GM18858 (cell line): ENCODE data around the gene PCBP3.

ENCODE experiments used
- ATAC-seq: cut with Tn5 transposase; IDR thresholded peaks from one replicate; pipeline ENCODE4 v1.9.1; 2021; ENCODE audit not compliant: unreplicated experiment

The PCBP3 gene

DNA sequence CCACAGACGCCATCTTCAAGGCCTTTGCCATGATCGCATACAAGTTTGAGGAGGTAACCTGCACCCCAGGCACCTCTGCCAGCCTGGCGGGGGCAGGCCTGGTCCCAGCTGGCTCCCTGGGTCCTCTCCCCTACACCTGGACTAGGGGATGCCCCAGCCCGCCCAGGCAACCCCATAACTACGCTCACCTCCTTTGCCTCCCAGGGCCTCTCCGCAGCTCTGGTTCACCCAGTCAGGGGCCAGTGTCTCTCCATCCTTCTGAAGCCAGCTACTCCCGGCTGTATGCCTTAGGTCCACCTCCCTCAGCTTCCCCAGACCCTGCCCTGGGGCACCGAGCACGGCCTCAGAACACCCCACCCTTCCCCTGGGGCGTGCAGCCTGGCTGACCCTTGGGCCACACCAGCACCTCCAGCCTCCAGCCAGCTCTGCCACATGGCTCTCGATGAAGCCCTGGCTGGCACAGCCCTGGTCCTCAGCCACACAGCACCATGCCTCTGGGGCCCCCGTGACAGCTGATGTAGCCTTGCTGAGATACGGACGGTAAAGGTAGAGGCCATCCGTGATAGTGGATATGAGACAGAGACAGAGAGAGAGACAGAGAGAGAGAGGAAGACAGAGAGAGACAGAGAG lies 257.7 kb downstream of the PCBP3 start:
- no peak for ATAC-seq

- ATAC-seq, result no peak
Measured at GRCh38 chr21:45902292-45902995, 258.9 kb downstream of the PCBP3 start.

- no peak for ATAC-seq
Measured at GRCh38 chr21:45905196-45905595, 261.7 kb downstream of the PCBP3 start.

GRCh38 chr21:45906196-45906805 lies 262.8 kb downstream of the PCBP3 start:
- ATAC-seq, result no peak

DNA sequence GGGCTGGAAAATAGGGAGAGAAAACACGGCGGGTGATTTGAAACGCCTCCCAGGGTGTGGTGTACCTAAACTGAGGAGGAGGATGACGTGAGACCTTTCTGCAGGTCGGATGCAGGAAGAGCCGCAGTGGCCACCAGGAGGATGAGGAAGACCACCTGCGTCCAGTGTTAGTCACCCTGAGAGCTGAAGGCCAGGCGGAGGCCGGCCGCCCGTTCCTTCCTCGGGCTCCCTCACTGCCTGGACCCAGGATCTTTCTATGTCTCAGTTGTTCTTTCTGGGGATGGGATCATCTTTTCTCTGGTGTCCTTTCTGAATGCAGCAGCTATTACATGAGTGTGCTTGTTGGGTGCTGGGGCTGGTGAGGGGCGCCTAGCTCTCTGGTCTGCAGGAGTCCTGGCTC lies 263.3 kb downstream of the PCBP3 start:
- no peak for ATAC-seq

DNA sequence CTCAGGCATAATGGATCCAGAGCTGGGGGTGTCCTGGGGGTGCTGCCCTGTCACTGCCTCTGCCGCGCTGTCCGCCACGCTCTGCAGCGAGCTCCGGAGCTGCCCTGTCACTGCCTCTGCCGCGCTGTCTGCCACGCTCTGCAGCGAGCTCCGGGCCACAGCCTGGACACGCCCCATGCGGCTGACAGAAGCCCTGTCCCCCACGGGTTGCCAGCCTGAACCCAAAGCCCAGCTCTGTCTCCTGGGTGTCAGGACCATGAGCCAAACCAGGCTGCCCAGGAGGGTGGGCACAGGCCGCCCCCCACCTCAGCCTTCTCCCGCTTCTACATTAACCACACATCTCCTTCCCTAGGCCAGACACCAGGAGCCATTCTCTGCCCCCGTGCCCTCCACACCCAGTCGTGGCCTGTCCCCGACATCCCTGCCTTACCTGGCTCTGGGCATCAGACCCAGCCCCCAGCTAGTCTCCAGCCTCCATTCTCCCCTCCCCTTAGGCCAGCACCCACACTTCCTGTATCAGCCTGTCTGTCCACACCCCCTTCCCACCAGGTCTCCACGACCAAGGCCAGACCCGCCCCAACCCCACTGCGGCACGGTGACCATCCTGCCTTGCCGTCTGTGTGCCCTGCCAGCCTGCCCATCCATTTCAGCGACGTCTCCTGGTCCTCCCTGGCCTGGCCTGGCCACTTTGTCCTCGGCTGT lies 265.2 kb downstream of the PCBP3 start:
- ATAC-seq, result no peak

DNA sequence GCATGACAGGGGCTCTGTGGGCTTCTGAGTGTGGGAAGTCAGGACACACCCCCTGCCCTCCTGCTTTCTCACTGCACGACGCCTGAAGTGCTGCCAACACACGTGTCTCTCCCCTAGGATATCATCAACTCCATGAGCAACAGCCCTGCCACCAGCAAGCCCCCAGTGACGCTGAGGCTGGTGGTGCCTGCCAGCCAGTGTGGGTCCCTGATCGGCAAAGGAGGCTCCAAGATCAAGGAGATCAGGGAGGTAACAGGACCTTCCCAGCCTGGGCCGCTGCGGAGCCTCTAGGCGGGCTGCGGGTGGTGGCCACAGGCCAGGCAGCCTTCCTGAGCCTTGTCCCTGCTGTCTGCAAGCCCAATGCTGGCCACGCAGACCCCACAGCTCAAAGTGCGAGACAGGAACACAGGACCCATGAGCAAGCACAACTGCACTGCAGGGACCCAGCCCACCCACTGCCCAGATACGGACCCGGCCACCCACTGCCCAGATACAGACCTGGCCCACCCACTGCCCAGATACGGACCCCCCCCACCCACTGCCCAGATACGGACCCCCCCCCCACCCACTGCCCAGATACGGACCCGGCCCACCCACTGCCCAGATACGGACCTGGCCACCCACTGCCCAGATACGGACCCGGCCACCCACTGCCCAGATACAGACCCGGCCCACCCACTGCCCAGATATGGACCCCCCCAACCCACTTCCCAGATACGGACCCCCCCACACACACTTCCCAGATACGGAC lies 265.9 kb downstream of the PCBP3 start:
- ATAC-seq, result no peak

DNA sequence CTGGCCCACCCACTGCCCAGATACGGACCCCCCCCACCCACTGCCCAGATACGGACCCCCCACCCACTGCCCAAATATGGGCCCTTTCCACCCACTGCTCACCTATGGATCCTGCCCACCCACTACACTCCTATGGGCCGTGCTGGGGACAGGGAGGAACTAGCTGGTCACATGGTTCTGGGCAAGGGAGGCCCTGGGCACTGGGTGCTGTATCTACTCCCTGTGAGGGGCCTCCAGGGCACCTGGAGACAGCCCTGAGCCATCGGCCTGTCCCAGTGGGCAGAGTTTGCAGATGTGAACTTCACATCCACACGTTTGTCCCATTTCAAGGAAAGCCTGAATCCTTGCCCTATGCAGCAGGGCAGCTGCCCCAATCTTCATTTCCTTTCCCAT lies 266.6 kb downstream of the PCBP3 start:
- no peak for ATAC-seq

GRCh38 chr21:45910548-45911221 lies 267.2 kb downstream of the PCBP3 start:
- ATAC-seq, result no peak

DNA sequence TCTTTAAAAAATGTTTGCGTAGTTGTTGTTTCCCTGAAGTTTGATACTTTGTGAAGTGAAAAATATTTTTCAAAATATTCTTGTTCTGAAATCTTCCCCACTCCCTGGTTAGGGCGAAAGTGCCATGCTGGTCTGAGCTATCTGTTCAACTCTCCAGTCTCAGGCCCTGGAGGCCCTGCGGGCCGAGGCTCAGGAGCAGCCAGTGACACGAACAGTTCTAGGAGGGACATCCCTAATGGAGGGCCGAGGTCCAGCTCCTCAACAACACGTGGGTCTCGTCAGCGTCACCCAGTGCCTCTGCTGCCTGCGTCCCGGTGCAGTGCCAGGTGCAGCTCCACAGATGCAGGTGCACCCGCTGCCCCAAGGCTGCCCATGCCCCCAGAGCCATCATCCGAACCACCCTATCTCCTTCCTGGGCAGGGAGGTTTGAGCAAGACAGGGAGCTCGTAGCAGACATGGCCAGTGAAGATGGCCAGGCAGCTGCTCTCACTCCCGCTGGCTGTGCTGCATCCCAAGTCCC lies 268.3 kb downstream of the PCBP3 start:
- ATAC-seq, result no peak

DNA sequence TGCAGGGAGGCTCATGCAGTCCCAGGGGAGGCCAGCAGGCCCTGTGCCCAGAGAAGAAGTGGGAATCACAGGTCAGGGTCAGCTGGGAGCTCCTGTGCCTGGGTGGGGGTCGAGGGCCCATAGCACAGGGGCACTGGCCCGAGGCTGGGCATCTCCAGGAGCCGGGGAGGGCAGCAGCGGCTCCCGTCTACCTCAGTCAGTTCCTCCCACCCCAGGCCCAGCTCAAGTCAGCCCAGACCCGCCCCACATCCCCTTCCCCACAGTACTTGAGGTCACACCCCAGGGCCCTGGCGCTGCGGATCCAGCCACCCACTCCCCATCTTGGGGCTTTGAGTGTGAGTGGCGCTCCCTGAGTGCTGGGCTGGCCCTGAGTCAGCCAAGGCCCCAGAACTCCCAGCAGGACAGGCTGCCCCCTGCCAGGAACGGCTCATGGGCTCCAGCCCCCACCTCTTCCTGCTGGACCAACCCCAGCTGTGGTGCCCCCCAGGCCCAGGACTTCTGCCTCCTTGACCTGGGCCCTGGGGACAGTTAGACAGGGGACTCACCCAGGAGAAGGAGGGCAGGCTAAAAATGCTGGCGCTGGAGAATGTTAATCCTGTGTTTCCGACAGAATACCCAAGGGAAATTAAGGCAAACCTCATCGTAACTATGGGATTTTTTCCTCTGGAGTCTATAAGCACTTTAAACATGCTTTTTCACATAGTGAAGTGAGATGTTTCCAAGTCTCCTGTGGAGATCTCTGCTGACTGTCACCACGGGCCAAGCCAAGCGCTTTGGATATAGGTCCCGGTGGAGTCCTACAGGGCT lies 269.3 kb downstream of the PCBP3 start:
- no peak for ATAC-seq

- ATAC-seq, result no peak
Measured at GRCh38 chr21:45913418-45913765, 269.9 kb downstream of the PCBP3 start.

DNA sequence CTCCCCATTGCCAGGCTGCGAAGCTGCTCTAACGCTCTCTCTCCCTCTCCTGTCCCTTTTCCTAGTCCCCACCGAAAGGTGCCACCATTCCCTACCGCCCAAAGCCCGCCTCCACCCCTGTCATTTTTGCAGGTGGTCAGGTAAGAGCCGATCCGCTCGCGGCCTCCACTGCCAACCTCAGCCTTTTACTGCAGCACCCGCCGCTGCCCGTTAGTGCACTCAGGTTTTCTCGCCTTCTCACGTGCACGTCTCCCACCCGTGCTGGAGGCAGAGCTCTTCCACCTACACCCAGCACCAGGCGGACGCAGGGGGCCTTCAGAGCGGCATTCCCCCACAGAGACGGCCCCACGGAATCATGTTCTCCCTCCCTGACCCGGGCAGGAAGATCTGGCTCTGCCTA lies 270.4 kb downstream of the PCBP3 start:
- no peak for ATAC-seq

DNA sequence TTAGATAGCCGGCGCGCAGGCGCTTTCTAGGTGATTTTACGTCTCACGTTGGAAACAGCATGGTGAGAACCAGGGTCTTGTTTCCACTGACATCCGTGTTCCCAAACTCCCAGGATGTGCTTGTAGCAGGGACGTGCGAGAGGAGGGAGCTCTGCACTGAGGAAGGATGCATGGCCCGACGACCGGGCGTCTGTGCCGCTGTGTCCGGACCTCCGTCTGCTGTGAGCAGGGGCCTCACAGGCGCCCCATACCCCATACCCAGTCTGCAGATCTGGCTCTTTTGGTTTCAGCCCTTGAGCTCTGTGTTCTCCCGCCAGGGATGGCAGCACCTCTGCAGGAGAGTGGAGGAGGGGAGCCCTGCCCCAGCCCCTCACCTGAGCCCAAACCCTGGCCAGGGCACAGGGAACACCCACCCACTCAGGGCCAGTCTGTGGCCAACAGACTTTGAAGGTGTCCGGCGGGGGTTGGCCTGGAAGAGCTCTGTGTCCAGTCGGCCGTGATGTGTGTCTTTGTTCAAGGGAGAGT lies 270.9 kb downstream of the PCBP3 start:
- no peak for ATAC-seq

DNA sequence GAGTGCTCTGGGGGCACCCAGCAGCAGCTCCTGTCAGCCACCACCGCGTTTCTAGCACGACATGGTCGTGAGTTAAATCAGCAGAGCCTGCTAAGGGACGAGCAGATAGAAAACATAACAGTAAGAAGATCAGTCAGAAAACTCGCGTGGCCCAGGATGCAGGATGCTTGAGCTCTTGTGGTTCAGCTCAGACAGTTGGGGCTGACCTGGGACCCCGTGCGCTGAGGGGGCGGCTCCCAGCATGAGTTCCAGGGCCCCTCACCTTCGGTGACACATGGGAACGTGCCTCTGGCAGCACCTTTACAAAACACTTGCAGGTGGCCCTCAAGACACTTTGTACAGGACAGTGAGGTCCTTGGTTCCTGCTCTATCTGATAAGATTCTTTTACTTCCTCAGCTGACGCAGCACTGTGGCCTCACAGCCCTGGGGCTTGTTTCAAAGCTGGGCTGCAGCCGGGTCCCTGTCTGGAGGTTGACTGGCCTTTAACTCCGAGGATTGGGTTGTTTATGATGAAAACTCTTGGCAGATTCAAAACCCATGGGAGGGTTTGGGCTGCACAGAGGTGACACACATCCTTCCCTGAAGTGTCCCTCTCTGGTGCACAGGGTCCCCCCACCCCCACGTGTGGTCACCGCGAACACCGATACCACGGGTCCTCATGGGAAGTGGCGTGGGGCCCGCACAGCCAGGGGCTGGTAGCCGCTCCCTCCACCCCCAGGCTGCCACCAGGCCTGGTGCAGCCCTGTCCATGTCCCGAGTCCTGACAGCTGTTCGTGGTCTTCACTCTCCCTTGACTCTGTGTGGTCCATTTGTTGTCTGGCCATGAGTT lies 272.7 kb downstream of the PCBP3 start:
- no peak for ATAC-seq

DNA sequence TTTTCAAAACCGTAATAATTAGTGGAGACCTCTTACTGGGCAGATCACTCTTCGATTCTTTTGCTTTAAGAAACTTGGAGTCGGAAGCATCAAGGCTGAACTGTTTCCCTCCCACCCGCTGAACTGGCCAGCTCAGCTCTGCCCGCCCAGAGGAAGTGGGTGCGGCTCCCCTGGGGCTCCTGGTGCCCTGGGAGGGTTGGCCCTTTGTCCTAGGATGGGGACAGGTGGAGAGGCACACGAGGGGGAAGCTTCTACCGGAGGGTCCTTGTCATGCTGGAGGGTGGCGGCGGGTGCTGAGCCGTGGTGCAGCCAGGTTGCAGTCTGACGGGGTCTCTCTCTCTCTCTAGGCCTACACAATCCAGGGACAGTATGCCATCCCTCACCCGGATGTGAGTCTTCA lies 273.7 kb downstream of the PCBP3 start:
- no peak for ATAC-seq

DNA sequence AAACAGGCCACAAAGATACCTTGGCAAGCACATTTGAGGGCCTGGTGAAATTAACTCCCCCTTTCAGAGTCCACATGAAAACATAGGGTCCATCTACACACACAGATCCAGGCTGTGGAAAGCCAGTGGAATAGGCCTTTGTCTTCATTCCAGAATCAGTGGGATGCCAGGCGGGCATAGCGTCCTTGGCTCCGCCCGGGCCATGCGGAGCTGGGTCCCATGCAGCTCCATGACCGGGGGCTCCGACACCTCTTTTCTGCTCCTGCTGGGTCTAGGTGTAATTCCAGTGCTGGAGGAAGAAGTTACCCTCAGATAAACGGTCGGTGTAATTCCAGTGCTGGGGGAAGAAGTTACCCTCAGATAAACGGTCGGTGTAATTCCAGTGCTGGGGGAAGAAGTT lies 274.5 kb downstream of the PCBP3 start:
- ATAC-seq, result no peak

GRCh38 chr21:45918835-45919447 lies 275.4 kb downstream of the PCBP3 start:
- ATAC-seq, result no peak
